ENCODE measurements around the gene TLR1. TPM values are rescaled to one million over a fixed set of nuclear protein-coding genes. Genes with fewer than 3 reads are reported as not detected.

Gene TLR1
- total RNA-seq, 1 donor from 2014 or later, result 35.3 TPM

DNA sequence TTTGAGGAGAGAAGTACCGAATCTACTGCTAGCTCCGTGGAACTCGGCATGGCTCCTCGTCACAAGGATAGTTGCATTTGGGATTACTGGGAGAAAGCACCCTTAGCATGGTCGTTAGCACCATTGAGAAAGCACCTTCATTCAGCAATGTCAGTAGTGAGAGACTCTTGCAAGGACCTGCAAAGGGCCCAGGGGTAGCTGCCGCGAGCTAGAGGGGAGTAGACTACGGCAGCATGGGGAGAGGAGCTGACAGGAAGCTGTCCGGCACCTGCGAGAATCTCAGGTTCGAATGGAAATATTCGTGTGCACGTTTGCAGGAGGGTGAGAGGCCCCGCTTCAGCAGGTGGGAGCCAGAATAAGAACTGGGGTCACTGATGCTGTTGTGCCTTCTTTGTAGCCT, 42.0 kb downstream of the TLR1 start:
- intact Hi-C loops (cut with DNase I), result no loop called here
- H3K27me3 ChIP-seq (ENCODE audit: low read depth), result no peaks in the 10 kb centered on the region
- TF ChIP-seq, protein P1, sequence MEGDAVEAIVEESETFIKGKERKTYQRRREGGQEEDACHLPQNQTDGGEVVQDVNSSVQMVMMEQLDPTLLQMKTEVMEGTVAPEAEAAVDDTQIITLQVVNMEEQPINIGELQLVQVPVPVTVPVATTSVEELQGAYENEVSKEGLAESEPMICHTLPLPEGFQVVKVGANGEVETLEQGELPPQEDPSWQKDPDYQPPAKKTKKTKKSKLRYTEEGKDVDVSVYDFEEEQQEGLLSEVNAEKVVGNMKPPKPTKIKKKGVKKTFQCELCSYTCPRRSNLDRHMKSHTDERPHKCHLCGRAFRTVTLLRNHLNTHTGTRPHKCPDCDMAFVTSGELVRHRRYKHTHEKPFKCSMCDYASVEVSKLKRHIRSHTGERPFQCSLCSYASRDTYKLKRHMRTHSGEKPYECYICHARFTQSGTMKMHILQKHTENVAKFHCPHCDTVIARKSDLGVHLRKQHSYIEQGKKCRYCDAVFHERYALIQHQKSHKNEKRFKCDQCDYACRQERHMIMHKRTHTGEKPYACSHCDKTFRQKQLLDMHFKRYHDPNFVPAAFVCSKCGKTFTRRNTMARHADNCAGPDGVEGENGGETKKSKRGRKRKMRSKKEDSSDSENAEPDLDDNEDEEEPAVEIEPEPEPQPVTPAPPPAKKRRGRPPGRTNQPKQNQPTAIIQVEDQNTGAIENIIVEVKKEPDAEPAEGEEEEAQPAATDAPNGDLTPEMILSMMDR (IDR thresholded peaks at IDR 0.05), result no peak
- no peaks in the 10 kb centered on the region for H3K36me3 ChIP-seq
- H3K4me3 ChIP-seq, result no peak overlapping the region
- DNase-seq, result no peak
- H3K27ac ChIP-seq, result no peak overlapping the region
- no peaks in the 10 kb centered on the region for H3K9me3 ChIP-seq
- no peak for ATAC-seq
- no peaks in the 10 kb centered on the region for H3K4me1 ChIP-seq

DNA sequence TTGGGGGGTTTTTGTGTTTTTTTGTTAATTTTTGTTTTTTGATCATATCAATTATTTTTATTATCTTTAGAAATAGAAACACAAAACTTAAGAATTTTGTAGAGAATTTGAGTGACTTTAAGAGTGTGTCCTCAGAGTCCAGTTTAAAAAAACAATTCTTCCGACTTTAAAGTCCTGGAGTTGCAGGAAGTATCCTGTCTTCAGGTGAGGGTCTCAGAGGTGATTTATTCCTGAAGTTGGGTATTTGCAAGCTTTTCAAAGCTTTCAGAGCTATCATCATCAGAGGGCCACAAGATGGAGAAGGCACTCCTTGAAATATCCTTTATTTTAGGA, 44.8 kb downstream of the TLR1 start:
- intact Hi-C loops (cut with DNase I), result no loop called here
- Histone ChIP-seq H3K27me3 (ENCODE audit: low read depth) (no peaks in the 10 kb centered on the region), H3K4me3 (no peak overlapping the region), H3K36me3 (no peaks in the 10 kb centered on the region), H3K4me1 (no peaks in the 10 kb centered on the region), H3K9me3 (no peaks in the 10 kb centered on the region), H3K27ac (no peak overlapping the region)
- TF ChIP-seq, protein P1 (IDR thresholded peaks at IDR 0.05), result peak; percentile 37
- ATAC-seq (no peak), DNase-seq (no peak)

DNA sequence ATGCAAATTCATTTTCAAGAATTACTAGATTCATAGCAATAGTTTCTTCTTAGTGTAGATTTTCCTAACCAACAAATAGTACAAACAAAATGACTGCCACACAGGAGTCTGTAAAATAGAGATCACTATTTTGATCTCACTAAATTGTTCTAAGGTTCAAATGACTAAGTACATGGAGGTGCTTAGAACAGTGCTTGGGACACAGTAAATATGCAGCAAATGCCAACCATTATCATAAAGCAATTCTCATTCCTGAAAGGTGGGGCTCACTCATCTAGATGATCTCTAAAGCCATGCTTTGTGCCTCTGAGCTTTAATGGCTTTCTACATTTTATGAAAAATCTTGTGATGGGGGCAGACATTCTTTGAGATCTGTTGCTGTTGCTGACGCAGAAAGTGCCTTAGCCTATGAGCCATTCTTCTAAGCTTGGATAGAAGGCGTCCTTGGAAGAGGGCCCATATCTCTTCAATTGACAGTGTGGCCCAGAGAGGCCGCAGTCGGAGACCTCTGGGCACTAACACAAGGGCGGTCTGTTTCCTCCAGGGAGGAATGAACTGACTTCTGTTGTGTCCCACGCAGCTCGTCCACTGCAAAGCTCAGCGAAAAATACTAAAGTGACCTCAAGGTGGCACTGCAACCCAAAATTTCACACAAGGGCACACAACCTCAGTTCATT, 45.3 kb downstream of the TLR1 start:
- Histone ChIP-seq H3K9me3 (no peaks in the 10 kb centered on the region), H3K27me3 (ENCODE audit: low read depth) (no peaks in the 10 kb centered on the region), H3K4me3 (no peak overlapping the region), H3K27ac (no peak overlapping the region), H3K36me3 (no peaks in the 10 kb centered on the region), H3K4me1 (no peaks in the 10 kb centered on the region)
- peak; percentile 70 to 78 for ATAC-seq
- DNase-seq, result no peak
- intact Hi-C loops (cut with DNase I), result no loop called here
- TF ChIP-seq, protein P1 (IDR thresholded peaks at IDR 0.05), result peak; percentile 68

DNA sequence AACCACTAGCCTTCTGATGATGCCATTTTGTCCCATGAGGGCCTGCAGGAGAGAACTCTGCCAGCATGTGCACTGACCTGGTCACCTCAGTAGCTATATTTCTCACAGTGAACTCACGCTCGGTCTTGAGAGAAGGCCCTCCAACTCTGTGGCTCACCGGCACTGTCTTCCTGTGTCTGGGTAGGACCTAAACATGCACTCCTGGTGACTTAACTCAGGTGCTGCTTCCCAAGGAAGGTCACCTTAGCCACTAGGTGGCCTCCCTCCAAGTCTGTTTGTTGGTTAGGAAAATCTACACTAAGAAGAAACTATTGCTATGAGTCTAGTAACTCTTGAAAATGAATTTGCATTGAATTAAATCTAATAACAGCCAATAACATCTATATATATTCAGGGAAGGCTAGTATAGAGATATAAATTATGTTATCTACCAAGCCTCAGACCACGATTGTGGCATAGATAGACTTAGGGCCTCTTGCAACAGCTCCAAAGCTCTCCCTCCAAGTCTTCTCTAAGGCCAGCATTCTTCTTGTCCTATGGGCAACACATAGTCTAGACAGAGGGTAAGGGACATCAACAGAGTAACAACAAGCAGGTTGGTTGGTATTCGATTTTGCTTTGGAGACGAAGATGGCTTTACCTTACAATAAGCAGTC, 46.5 kb downstream of the TLR1 start:
- Histone ChIP-seq H3K4me1 (no peaks in the 10 kb centered on the region), H3K9me3 (no peaks in the 10 kb centered on the region), H3K36me3 (no peaks in the 10 kb centered on the region), H3K27me3 (ENCODE audit: low read depth) (no peaks in the 10 kb centered on the region), H3K4me3 (no peak overlapping the region), H3K27ac (no peak overlapping the region)
- DNase-seq (no peak), ATAC-seq (no peak)
- TF ChIP-seq, protein P1 (IDR thresholded peaks at IDR 0.05), result peak; percentile 25
- intact Hi-C loops (cut with DNase I), result no loop called here

DNA sequence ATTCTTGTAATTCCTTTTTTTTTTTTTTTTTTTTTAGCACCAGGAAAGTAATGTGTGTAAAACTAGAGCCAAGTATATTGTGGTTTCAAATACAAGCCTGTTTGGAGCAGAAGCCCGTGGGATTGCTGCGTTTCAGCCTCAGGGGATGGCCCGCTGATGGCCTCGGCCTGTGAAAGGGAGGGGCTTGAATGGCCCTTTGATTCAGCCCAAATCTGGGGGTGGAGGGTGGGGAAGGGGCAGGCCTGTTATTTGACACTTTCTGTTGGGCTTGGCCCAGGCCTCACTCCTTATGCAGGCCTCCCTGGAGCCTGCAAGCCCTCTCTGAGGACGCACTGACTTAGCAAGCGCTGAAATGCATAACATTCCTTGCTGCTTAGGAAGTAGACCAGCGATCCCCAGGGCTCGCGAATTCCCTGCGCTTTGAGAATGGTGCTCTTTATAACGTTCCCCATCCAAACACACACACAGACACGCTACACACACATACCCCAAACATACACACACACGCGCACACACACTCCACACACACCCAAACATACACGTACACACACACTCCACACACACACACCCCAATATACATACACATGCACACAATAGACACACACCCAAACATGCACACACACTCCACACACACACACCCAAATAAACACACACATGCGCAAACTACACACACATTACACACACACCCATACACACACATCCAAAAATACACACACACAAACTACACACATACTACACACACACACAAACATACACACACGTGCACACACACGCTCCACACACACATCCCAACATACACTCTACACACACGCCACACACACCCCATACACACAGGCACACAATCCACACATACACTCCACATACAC, 51.4 kb downstream of the TLR1 start:
- Histone ChIP-seq H3K4me1 (peaks cover 11% of the 10 kb centered on the region), H3K27me3 (ENCODE audit: low read depth) (no peaks in the 10 kb centered on the region), H3K27ac (no peak overlapping the region), H3K9me3 (no peaks in the 10 kb centered on the region), H3K36me3 (no peaks in the 10 kb centered on the region), H3K4me3 (no peak overlapping the region)
- DNase-seq (peak; percentile 62), ATAC-seq (peak; percentile 86 to 87)
- intact Hi-C loops (cut with DNase I), result no loop called here
- TF ChIP-seq, protein P1 (IDR thresholded peaks at IDR 0.05), result no peak

Measured in lower lobe of right lung (tissue), 2 donors.